ENCODE results near the gene HEATR1.
"Not testable (repeated sequence)": the region's sequence is repeated elsewhere in the genome, so short reads cannot be mapped to it uniquely, and the experiment has no call there.

HEATR1 gene

DNA sequence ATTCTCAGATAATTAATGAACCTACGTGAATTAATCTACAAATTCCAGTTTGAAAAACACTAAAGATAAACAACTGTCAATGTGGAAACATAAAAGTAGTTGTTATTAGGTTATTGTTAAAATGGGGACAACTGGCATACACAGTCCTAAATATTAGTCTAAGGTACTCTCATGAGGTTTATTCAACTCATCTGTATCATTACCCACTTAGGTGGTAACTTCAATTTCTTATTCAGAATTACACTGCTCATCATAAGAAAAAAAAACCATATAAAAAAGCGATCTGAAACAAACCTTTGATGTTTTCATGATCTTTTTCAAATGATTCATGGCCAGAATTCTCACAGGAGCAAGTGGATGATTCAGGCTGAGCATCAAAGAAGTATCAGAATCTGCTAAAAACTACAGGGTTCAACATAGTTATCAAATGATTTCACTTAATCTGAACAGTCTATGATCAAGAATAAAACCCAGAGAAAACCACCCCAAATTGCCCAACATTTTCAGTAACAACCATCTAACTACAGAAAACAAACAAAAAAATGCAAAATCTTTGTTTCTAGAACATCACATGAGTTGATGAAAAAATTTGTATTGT, 13.7 kb downstream of the HEATR1 start:
- DNase-seq (ENCODE audit: low spot score), result no peak

DNA sequence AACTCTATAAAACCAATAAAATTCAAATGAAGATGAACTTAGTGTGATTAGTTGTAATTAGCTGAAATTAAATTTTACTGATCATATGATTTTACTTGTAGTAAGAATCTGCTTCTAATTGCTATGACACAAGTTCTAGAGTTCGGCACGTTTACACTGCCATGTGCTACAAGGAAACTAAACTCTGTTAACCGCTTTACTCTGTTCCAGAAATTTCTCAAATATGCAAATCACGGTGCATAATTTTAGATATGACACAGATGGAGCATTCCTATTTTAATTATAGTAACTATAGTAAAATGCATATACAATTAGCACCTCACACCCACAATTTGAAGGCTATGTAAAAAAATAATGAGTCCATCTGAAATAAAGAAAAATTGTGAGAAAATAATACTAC, 14.8 kb downstream of the HEATR1 start:
- DNase-seq (ENCODE audit: low spot score), result no peak

DNA sequence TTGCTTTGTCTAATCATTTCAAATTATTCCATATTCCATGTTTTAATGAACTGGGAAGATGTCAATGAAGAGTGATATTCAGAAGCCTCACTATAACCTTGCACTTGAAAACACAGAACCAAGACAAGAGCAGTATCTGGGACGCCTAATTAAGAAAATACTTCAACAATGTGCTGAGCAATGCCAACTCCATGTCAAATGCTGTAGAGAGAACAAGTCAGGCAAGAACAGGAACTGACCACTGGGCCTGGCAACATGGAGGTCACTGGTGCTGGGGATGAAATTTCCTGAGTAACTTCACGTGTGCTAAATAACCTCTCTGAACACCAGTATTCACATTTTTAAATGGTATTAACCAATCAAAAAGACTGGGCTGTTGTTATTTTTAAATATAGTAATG, 22.8 kb downstream of the HEATR1 start:
- no peak for DNase-seq (ENCODE audit: low spot score)

DNA sequence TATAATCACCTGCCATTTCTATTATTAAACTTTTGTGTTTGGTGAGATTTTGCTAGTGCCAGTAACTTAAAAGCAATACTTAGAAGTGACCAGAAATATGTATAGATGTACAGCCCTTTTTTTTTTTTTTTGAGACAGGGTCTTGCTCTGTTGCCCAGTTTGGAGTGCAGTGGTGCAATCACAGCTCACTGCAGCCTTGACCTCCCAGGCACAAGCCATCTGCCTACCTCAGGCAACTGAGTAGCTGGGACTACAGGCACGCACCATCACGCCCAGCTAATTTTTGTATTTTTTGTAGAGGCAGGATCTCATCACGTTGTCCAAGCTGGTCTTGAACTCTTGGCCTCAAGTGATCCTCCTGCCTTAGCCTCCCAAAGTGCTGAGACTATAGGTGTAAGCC, 23.9 kb downstream of the HEATR1 start:
- DNase-seq (ENCODE audit: low spot score), result not testable (repeated sequence)

DNA sequence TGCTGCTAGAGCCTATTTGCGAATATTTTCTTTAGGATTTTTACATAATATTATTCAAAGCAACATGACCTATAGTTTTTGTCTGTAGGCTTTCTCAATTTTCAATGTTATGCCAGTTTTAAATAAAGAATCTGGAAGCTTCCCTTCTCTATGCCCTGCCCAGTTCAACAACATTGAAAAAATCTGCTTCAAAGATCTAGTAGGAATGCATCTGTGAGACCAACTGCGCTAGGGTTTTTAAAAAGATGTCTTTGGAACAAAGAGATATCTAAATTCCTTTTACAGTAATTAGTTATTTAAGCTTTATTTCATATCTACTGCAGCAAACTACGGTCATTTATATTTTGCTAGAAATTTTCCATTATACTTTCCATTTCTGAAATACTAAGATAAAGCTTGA, 25.7 kb downstream of the HEATR1 start:
- DNase-seq (ENCODE audit: low spot score), result no peak

DNA sequence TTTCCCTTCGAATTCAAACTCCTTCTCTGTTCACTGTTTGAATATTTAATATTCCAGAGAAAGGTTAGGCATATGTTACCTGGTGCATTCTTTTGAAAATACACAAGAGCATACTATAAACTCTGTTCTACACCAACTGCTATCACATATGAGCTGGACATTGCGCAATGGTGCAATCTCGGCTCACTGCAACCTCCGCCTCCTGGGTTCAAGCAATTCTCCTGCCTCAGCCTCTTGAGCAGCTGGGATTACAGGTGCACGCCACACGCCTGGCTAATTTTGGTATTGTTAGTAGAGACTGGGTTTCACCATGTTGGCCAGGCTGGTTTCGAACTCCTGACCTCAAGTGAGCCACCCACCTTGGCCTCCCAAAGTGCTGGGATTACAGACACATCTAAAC, 27.3 kb downstream of the HEATR1 start:
- not testable (repeated sequence) for DNase-seq (ENCODE audit: low spot score)

DNA sequence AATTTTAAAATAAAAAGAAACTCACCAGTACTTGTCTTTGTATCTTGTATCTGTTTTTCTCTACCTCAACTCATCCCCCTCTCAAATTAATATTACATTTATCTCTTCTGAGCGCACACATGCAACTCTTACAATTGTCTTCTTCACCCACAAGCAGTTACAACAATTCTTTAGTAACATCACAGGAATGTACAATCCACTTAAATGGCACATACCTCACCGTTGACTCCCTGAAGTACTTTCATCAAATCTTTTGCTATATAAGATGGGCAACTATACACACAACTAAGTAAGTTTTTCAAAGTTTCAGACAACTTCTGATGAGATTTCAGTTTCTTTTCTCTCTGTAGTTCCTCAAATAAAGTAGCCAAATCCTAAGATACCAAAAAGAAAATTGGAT, 28.3 kb downstream of the HEATR1 start:
- no peak for DNase-seq (ENCODE audit: low spot score)

DNA sequence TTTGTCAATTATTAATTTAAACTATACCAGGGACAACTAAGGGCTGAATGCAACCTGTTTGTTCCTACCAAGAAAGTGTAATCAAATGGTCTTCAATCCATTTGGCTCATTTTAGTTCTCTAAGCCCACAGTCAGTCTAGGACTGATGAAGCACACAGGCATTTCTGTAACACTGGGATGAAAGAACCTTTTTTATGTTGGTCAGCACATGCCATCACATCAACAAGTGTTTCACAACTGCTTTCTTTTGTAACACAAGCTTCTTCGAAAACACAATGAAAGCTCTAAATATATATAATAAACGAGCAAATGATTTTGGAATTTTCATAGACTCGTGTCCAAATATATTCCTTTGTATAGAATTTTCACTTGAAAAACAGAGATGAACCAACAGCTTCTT, 28.8 kb downstream of the HEATR1 start:
- DNase-seq (ENCODE audit: low spot score), result no peak

DNA sequence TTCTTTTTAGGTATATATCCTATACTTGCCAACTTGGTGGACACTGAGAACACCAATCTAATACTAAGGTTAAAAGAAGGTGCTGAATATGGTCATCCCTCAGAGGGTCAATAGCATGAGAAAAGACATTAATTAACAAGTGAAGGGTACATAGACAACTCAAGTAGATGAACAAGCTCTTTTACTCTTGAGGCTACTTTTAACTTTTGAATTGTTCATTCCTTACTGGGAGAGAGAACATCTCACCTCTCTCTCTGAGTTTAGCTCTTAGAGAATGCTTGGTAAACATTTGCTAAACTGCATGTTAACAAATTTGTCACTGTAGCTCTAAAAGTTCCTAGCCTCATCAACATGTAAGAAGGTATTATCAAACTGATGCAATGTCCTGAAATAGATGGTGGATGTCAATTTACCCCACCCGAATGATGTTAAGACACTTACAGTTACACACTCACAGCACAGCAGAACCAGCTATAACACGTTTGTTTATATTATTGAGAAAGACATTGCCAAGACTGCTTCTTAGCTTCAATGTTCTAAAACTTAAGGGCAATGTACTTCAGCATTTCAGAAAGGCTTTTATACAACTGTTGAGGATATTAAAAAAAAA, 35.9 kb downstream of the HEATR1 start:
- no peak for DNase-seq (ENCODE audit: low spot score)

DNA sequence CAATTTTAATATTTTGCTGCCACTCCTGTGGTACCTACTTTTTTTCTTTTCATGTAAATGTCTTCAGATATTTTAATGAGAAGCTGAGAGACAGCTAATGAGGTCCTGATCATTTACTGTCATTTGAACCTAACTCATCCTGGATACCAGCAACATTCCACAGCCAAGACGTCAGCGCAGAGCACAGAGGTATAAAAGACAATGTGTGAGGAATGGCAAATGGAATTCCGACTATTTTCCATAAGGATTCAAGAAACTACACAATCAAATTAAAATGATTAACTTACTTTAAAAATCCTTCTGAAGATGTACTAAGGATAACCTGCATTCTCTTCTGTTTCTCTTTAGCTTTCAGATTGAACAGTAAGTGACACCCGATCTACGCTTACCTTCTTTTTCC, 38.8 kb downstream of the HEATR1 start:
- no peak for DNase-seq (ENCODE audit: low spot score)

DNA sequence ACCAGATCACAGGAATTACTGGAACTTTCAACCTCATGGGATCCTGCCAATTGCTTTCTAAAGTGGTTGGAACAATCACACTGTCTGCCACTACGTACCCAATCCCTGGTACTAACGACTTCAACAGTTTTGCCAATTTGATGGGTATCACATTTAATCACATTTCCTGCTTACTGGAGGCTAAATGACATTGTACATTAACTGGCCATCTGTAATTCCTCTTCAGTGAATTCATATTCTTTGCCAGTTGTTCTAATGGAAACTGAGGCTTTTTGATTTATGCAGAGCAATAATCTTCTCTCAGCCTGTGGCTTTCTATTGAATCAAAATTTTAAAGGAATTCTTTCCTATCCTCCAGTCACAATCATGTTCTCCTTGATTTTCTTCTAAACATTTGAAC, 42.3 kb downstream of the HEATR1 start:
- DNase-seq (ENCODE audit: low spot score), result no peak

DNA sequence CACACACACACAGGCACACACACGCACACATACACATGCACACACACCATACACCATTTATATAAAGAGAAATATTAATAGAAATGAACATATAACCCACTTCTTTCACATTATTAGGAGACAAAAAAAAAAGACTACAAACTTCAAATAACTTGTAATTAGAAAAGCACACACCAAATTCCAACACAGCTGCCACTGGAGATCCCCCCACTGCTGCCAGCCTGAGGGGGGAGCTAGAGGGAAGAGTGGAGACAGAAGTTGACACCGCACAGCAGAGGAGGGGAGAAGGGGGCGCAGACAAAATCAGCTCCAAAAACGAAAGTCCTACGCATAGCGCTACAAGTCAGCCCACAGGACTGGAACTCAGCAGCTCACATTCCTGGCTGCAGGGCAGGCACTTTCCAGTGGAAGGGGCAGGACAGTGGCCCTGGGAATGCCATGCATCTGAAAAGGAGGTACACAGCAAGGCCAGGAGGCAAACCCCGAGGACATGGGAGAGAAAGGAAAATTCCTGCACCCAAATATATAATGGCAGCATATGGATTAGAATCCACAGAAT, 44.0 kb downstream of the HEATR1 start:
- DNase-seq (ENCODE audit: low spot score), result no peak

DNA sequence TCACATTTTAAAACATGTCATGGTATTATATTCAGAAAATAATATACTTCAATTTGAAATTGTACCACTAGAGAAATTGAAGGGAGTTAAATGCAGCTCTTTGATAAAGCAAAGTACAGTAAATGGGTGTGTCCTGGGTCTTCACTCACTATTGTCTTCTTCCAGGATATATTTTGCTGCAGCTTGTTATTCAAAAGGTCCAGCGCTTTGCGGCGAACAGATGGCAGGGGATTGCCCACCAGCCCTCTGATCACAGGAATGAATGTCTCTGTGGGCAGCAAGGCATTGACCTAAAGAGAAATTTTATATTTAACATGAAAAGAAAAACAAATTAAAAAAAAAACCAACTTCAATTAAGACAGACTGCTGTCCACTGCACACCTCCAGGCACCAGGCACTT, 45.5 kb downstream of the HEATR1 start:
- no peak for DNase-seq (ENCODE audit: low spot score)

DNA sequence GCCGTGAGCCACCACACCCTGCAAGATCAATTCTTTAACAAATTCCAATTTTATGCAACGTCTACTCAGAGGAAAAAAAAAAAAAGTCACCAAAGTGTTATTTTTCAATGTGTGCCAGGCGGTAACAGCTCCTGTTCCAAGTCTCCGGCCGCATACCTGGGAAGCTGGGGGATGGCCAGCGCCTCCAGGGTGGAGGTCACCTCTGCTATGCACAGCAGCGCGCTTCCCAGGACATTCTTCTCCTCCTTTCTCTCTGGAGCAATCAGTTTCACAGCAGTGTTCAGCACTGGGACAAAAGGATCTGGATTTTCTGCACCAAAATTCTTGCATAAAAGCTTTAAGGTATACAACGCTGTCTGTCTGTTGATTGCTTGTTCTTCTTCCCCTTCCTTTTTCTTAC, 46.2 kb downstream of the HEATR1 start:
- no peak for DNase-seq (ENCODE audit: low spot score)

DNA sequence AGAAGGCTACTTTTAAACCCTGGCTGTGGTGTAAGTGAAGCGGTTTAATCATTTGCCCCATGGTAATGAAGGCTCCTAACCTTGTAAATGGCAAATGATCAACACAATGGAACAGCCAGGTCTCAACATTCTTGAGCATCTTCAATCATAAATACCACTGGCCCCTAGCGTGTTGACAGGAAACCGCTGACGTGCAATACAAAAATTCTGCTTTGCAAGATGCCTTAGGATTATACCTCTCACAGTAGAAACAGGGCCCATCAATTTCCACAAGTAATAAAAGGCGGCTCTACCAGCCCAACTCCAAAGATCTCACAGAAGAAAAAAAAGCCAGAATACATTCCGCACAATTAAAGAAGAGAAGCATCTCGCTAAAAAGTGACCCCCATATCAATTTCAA, 47.7 kb downstream of the HEATR1 start:
- no peak for DNase-seq (ENCODE audit: low spot score)

DNA sequence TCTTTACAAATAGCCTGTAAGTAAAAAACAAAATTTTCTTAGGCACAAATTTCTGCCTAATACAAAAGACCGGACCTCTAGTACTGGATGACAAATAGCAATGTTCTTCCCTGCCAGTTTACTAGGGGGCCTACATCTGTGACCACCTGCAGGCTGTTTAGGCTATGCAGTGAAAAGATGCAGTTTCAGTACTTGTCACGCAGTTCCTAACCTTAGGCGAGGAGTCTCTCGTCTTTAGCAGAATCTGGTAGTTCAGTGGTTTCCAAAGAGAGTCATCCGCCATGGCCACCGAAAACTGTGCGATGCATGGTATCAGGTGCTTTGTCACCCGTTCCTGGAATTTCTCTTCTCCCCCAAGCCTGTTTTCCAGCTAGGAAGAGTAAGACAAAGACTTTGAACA, 50.9 kb downstream of the HEATR1 start:
- no peak for DNase-seq (ENCODE audit: low spot score)

DNA sequence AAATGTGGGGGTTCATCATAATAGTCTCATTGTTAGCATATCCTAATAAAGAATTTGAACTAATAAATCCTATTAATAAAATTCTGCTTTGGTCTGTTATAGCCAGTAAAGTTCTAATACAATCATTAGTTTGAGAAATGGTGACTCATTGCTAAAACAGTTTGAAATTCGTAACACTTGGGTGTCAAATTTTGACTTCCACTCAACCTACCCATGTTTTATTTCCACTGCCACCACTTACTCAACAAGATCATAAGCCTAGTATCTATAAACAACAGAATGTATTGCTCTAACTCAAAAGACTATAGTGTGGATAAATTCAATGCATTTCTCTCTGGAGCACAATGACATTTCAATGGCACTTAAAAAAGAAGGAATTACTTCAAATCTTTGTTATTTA, 51.4 kb downstream of the HEATR1 start:
- DNase-seq (ENCODE audit: low spot score), result no peak

DNA sequence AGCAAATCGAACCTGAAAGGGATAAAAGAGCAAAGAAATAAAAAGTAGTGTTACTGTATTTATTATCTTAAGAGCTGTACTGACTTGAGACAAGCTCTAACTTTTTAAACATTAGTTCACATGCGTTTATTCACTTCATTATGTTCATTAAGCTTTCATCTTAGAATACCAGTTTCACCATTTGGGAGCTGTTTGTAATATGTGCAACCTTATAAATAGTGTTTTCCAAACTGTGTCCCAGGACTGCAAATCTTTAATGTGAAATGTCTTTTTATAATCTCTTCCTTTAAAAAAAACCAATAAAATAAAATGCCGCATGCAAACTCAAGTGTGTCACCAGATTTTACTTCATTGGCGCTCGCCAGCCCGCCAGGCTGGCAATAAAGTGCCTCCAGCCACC, 52.2 kb downstream of the HEATR1 start:
- DNase-seq (ENCODE audit: low spot score), result no peak

DNA sequence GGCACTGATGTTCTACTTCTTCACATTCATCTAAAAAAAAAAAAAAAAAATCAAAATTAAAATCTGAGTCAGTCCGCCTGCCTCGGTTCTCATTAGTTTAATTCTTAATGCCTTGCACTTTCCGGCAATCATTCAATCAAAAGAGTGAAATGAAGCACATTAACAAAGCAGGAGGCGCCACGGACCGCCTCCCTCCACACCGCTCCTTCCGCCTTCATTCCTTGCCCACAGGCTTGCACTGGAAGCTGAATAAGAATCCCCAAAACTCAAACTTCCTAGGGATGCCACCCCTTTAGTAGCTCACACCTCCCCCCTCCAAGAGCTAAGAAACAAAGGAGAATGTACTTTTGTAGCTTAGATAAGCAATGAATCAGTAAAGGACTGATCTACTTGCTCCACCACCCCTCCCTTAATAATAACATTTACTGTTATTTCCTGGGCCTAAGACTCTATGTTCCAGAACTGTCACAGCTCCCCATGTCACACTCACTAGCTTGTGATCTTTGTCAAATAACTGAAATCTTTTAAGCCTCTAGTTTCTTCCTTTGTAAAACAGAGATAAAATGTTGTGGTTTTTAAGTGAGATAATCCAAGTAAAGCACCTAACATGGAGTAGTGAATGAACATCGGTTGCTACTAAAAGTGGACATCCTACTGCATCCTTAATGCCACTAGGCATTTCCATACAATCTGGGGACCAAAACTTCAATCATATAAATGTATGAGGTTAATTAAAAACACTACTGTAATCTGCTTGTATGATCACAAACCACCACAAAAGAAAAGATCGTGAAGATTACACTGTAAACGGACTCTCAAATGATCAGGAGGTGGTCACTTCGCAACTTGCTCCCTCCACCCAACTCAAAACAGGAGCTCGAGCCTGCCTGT, 53.1 kb downstream of the HEATR1 start:
- no peak for DNase-seq (ENCODE audit: low spot score)

DNA sequence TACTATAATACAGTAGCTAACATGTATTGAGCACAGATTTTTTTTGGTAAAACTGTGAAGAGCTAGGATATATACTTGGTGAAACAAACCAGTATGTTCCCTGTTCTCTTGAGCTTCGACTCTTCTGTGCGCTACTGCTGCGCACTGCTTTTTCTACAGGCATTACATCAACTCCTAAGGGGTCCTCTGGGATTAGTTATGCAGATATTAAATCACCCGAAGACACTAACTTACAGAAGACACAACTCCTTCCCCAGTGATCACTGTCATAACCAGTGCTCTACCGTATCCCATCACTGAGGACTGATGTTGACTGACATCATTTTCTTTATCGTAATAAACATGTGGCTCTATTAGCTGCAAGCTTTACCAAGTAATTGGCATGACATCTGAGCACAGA, 55.9 kb downstream of the HEATR1 start:
- no peak for DNase-seq (ENCODE audit: low spot score)

DNA sequence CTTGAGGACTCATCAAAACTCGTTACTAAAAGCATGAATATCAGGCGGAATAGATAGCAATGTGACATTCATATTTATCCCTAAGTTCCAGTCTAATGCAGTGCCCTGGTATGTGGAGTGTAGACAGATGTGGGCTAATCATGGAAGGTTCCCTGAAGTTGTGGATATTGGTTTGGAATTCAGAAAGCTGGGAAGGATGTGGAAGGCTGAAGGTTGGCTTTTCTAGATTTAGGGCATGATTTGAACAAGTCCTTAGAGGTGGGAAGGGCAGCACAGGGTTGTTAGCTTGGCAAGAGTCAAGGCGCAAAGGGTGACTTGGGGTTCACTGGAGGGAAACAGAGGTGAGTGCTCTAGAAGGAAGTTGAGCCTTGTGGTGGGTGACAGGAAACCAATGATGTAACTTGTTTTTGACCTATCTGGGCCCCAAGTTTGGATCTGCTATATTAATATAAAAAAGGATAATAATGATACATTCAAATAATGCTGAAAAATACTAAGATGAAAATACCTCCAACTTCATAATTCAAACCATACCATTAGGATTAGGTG, 58.6 kb downstream of the HEATR1 start:
- no peak for DNase-seq (ENCODE audit: low spot score)

DNA sequence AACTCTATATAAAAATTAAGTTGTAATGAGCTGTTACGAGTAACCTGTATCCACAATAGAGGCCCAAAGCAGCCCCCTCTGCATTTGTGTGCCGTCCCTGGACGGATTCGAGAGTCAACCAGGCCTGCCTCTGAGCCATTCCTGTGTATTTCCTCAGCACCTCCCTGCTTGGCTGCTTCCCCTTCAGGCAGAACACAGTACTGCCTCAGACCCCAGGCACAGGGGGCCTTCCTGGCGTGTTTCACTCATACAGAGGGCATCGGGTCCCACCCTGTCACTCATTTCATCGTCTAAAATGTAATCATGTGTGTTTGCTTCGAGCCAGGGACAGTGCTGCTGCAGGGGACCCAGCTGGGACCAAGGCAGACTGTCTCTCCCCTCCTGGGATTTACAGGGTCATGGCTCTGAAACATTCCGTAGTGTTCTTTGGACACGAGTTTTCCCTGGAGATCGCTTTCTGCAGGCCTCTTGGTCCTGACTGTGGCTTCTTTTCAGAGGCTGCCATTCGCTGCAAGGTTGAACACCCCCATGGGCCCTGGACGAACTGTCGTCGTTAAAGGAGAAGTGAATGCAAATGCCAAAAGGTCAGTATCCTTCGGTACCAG, 61.1 kb downstream of the HEATR1 start:
- DNase-seq (ENCODE audit: low spot score), result no peak

Data from ecto neural progenitor cell (in vitro differentiated cells).